ENCODE measurements around the gene WDR7.

WDR7 gene

DNA sequence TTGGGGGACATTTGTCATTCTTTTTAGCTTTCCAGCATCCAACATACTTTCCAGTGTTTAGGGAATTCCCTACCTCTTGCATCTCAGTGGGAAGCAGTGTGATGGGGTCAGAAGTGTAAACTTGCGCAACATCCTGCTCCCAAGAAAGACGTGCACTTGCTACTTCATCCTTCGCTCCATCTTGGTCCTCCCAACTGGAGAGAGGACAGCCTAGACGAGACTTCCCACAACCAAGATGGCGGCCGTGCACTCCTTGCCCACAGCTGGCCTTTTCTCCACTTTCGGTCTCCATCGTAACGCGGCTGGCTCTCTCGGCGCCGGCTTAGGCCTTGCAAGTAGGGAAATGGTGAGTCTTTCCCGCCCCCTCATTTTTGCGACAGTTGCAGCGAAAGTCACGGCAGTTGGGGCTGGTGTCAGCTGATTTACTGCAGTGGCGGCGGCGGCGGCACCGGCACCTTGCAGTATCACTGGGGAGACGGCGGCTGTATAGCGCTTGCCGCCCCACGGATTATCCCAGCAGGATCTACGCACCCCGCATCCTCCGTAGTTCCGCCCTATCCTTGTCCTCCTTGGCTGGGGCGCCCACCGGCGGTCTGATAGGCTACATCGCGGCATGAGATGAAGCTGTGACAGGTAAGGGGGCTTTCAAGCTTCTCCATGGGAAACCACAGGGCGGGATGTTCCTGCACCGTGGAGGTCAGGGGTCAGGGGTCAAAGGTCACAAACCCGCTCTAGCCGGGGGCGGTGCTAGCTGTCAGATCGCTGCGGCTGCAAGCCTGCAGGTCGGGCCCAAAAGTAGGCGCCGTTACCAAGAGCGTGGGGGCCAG lies at the start of gene WDR7:
WDR7 (plus strand) TSS at position 416 of the 827 bp plus-strand sequence. CDS start 21,157 bp downstream, outside the sequence.
- Histone ChIP-seq H3K9me3 (replicated peaks in 1 of 11) (peaks cover 0 to 11% (median 7%) of the 10 kb centered on the region in 11 experiments; a peak in 11 of 22 replicates), H3K4me3 (peak within 1 kb of the TSS; percentile 73 to 88 (median 82)), H3K9ac (peak within 1 kb of the TSS; percentile 75 to 84 (median 81)), H3K4me2 (peak within 1 kb of the TSS; percentile 85 to 97 (median 94)), H3K4me1 (peaks cover 33 to 85% (median 36%) of the 10 kb centered on the region in 10 experiments), H3K27me3 (no peaks in the 10 kb centered on the region), H4K20me1 (peaks cover 0 to 9% (median 0%) of the 10 kb centered on the region in 11 experiments; a peak in 3 of 22 replicates), H3K36me3 (no peaks in the 10 kb centered on the region), H3K27ac (peak within 1 kb of the TSS; percentile 55 to 82 (median 73); a peak in 21 of 22 replicates)
- peak in 9 of 11 experiments; percentile 59 to 84 (median 72); a peak in 15 of 22 replicates for TF ChIP-seq Cebpa-rat (IDR thresholded peaks at IDR 0.05)

DNA sequence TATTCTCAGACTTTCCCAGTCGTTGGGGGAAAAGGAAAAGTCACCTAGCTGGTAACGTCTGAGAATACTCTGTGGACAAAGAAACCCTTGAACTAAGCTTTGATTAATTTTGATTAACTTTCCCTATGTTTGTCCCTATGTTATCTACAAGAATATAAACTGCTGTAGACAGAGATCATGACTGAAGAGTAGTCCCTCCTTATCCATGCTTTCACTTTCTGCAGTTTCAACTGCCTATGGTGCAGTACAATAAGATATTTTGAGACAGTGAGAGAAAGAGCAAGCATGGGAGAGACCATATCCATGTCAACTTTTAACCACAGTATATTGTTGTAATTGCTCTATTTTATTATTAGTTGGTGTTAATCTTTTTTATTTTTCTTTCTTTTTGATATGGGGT lies 44.5 kb upstream of the WDR7 start:
- no peak for TF ChIP-seq Cebpa-rat (IDR thresholded peaks at IDR 0.05)
- Histone ChIP-seq H3K9ac (no peak overlapping the region), H3K27me3 (no peaks in the 10 kb centered on the region), H3K36me3 (peaks cover 87 to 100% (median 95%) of the 10 kb centered on the region in 11 experiments), H3K4me1 (no peaks in the 10 kb centered on the region), H3K27ac (no peak overlapping the region), H3K4me2 (no peak overlapping the region), H3K9me3 (replicated peaks in 1 of 11) (no peaks in the 10 kb centered on the region), H4K20me1 (peaks cover 0 to 24% (median 4%) of the 10 kb centered on the region in 11 experiments; a peak in 8 of 22 replicates), H3K4me3 (no peak overlapping the region)

DNA sequence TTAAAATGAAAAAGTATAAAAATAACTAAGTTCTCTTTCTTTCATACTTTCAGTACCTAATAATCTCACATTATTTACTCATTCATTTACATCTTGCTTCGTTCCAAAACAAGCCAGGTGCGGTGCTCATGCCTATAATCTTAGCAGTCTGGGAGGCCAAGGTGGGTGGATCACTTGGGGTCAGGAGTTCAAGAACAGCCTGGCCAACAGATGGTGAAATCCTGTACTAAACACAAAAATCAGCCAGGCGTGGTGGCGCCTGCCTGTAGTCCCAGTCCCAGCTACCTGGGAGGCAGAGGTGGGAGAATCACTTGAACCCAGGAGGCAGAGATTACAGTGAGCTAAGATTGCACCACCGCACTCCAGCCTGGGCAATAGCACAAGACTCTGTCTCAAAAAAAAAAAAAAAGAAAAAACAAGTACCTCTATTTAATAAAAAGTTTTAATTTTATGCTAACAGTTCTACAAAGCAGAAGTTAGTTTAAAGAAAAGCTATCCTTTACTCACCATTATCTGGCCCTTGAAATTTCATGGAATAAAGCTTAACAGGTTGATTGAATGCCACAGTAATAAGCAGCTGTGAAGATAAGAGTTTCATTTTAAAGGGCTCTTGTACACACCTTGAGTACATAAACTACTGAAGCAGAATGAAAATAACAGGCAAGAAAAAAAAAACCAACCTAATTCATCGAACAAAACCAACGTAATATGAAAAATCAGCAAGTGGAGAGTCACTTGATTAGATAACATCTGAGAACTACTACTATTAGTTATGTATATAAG lies 35.2 kb upstream of the WDR7 start:
- no peak for TF ChIP-seq Cebpa-rat (IDR thresholded peaks at IDR 0.05)
- no peak overlapping the region for H3K9ac ChIP-seq
- no peak overlapping the region for H3K27ac ChIP-seq
- H4K20me1 ChIP-seq = peaks cover 0 to 45% (median 5%) of the 10 kb centered on the region in 11 experiments; a peak in 11 of 22 replicates
- no peak overlapping the region for H3K4me2 ChIP-seq
- no peak overlapping the region for H3K4me3 ChIP-seq
- H3K27me3 ChIP-seq = no peaks in the 10 kb centered on the region
- H3K36me3 ChIP-seq = peaks cover 92 to 100% (median 99%) of the 10 kb centered on the region in 11 experiments
- no peaks in the 10 kb centered on the region for H3K9me3 ChIP-seq (replicated peaks in 1 of 11)
- H3K4me1 ChIP-seq = no peaks in the 10 kb centered on the region

DNA sequence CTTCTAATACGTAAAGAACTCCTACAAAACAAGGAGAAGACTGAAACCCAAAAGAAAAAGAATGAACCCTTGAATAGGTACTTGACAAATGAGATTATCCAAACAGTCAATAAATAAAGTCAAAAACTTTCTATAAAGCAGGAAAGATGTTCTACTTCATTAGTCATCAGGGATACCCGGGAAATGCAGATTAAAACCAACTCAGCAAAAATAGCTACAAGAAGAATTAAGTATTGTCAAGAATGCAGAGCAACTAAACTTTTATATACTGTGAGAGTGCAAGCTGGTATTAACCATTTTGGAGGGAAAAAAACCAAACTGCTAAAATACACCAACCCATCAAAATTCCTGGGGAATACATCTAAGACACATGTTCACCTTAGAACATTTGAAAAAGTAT lies 23.2 kb upstream of the WDR7 start:
- H3K9me3 ChIP-seq (replicated peaks in 1 of 11) = 0 out of 22 replicates have a peak, but pooled peaks cover 0 to 3% (median 0%) of the 10 kb centered on the region in 11 experiments
- H3K4me1 ChIP-seq = peaks cover 0 to 30% (median 0%) of the 10 kb centered on the region in 10 experiments; a peak in 5 of 20 replicates
- H3K27me3 ChIP-seq = no peaks in the 10 kb centered on the region
- TF ChIP-seq Cebpa-rat (IDR thresholded peaks at IDR 0.05) = no peak
- H3K4me3 ChIP-seq = no peak overlapping the region
- no peak overlapping the region for H3K9ac ChIP-seq
- peak overlapping the region in 2 of 11 experiments; percentile 22 to 43; a peak in 2 of 22 replicates for H3K4me2 ChIP-seq
- H3K36me3 ChIP-seq = peaks cover 59 to 93% (median 78%) of the 10 kb centered on the region in 11 experiments
- no peak overlapping the region for H3K27ac ChIP-seq
- peaks cover 64 to 97% (median 90%) of the 10 kb centered on the region in 11 experiments; a peak in 21 of 22 replicates for H4K20me1 ChIP-seq

DNA sequence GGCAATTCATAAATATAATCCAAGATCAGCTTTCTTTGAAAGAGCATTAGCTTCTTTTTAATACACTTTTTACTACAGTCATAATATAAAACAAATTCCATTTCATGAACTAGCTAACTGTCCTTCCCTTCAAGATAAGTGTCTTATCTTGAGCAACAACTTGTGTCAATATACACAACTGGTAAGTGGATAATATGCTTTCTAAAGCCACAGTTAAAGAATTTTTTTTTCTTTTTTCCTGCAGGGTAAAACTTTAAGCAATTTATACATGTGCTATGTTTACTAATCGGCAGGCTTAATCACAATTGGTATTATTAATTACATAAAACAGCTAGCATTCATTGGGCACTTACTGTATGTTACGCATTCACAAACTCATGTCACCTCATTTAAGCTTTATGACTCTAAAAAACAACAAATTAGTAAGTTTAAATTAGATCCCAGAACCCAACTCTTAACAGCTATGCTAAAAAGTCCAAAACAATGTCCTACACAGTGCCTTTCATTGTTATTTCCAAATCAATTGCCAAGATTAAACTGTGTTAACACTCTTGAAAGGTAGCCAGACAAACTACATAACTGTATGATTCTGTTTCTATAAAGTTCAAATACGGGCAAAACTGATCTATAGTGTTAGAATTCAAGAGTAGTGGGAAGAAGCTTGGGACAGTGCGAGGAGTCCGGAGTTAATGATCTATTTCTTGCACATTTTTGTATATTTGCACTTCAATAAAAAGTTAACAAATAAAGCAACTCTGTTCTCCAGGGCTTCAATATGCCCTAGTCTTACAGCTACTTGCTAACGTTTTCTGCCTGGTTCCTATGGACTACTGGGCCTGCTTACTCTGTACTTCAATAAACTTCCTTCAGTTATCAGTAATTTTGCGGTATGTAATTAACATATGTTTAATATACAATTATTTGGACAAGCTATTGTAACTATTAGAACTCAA lies 18.8 kb upstream of the WDR7 start:
- no peak for TF ChIP-seq Cebpa-rat (IDR thresholded peaks at IDR 0.05)
- H3K36me3 ChIP-seq = peaks cover 46 to 87% (median 67%) of the 10 kb centered on the region in 11 experiments

DNA sequence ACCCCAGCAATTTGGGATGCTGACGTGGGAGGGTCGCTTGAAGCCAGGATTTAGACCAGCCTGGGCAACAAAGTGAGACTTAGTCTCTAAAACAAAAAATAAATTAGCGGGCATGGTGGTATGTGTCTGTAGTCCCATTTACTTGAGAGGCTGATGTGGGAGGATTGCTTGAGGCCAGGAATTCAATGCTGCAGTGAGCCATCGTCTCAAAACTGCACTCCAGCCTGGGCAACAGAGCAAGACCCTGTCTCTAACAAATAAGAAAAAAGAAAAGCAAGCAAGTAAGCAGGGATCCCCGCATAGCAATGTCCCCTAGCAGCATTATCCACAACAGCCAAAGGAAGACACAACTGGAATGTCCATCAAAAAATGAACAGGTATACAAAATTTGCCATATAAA lies 16.2 kb upstream of the WDR7 start:
- H3K4me2 ChIP-seq = peak overlapping the region in 6 of 11 experiments; percentile 25 to 92 (median 89); a peak in 8 of 22 replicates
- H3K36me3 ChIP-seq = peaks cover 38 to 67% (median 55%) of the 10 kb centered on the region in 11 experiments

More for the DNA sequence above, 18.8 kb upstream of the WDR7 start:
- Histone ChIP-seq H3K4me2 (no peak overlapping the region), H3K9ac (no peak overlapping the region), H4K20me1 (peaks cover 67 to 100% (median 98%) of the 10 kb centered on the region in 11 experiments; a peak in 21 of 22 replicates), H3K4me3 (no peak overlapping the region), H3K9me3 (replicated peaks in 1 of 11) (peaks cover 0 to 4% (median 0%) of the 10 kb centered on the region in 11 experiments; a peak in 1 of 22 replicates), H3K4me1 (peaks cover 0 to 52% (median 18%) of the 10 kb centered on the region in 10 experiments; a peak in 17 of 20 replicates), H3K27ac (no peak overlapping the region), H3K27me3 (no peaks in the 10 kb centered on the region)

DNA sequence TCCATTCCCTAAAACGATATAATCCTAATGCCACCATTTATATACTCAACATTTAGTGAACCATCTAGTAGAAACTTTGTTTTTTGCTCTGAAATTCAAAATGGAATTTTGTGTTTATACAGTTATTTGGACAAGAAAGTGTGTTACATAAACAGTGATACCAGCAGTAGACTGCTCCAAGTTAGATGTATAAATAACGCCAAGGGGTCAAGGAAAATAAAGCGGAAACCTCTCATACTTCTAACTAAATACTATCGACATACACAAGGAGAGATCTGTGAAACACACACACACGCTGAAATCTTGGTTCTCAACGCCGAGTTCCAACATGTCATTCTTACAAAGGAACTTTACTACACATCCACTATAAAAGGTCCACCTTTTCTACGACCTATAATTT lies 14.0 kb upstream of the WDR7 start:
- Histone ChIP-seq H3K4me3 (peak overlapping the region; percentile 76 to 100 (median 92)), H3K4me1 (peaks cover 0 to 27% (median 20%) of the 10 kb centered on the region in 10 experiments; a peak in 17 of 20 replicates), H3K27ac (peak overlapping the region; percentile 87 to 99 (median 97)), H4K20me1 (peaks cover 25 to 59% (median 53%) of the 10 kb centered on the region in 11 experiments; a peak in 20 of 22 replicates), H3K27me3 (no peaks in the 10 kb centered on the region), H3K9ac (peak overlapping the region; percentile 91 to 99 (median 97)), H3K9me3 (replicated peaks in 1 of 11) (peaks cover 0 to 14% (median 6%) of the 10 kb centered on the region in 11 experiments; a peak in 13 of 22 replicates), H3K4me2 (peak overlapping the region; percentile 75 to 92 (median 85)), H3K36me3 (peaks cover 26 to 45% (median 34%) of the 10 kb centered on the region in 11 experiments)
- no peak for TF ChIP-seq Cebpa-rat (IDR thresholded peaks at IDR 0.05)

More for the DNA sequence above, 16.2 kb upstream of the WDR7 start:
- Histone ChIP-seq H3K27ac (no peak overlapping the region), H3K27me3 (no peaks in the 10 kb centered on the region), H4K20me1 (peaks cover 43 to 81% (median 75%) of the 10 kb centered on the region in 11 experiments; a peak in 21 of 22 replicates), H3K9ac (no peak overlapping the region), H3K4me3 (no peak overlapping the region), H3K9me3 (replicated peaks in 1 of 11) (peaks cover 0 to 14% (median 6%) of the 10 kb centered on the region in 11 experiments; a peak in 13 of 22 replicates), H3K4me1 (peaks cover 0 to 28% (median 20%) of the 10 kb centered on the region in 10 experiments; a peak in 17 of 20 replicates)
- TF ChIP-seq Cebpa-rat (IDR thresholded peaks at IDR 0.05) = no peak

All from BLaER1 treated with 17β-estradiol and CSF1 and Interleukin-3, amounts not matched to agents 10 nM and 100 nM (cell line).